ENCODE data around the gene ABCB8. TPM values are rescaled to one million over a fixed set of nuclear protein-coding genes. Genes with fewer than 3 reads are reported as not detected.
A peak's percentile ranks its signal among the peaks of the same experiment; 100 is the strongest.
"Not testable (repeated sequence)": the region's sequence is repeated elsewhere in the genome, so short reads cannot be mapped to it uniquely, and the experiment has no call there.

ABCB8 gene
- total and polyA plus RNA-seq, 2 experiments from 2014 or later, result 29.6 to 31.6 TPM

GRCh38 chr7:151039850-151040548 lies 11.7 kb downstream of the ABCB8 start:
- Histone ChIP-seq H3K4me1 (ENCODE audit: insufficient read depth) (peaks cover 18% of the 10 kb centered on the region), H3K9me2 (ENCODE audit: insufficient read depth) (no peaks in the 10 kb centered on the region), H4K20me1 (ENCODE audit: insufficient read depth) (no peaks in the 10 kb centered on the region), H3K9ac (peak overlapping the region; percentile 81), H3K9me3 (ENCODE audit: low read depth) (no peaks in the 10 kb centered on the region), H3F3A (ENCODE audit: insufficient read depth) (peaks cover 12% of the 10 kb centered on the region), H3K79me2 (ENCODE audit: insufficient read depth) (no peaks in the 10 kb centered on the region), H3K4me3 (no peak overlapping the region), H3K27ac (peak overlapping the region; percentile 94), H3K27me3 (replicated peaks; ENCODE audit: insufficient read depth) (no peaks in the 10 kb centered on the region), H3K36me3 (ENCODE audit: low read depth) (no peaks in the 10 kb centered on the region), H2AFZ (no peak overlapping the region), H3K4me2 (ENCODE audit: unreplicated experiment) (peak overlapping the region; percentile 16)
- in situ Hi-C loops (cut with MboI), result no loop called here
- no peak for DNase-seq
- TF ChIP-seq EZH2phosphoT487 (IDR thresholded peaks at IDR 0.05; ENCODE audit: insufficient read depth, low read depth) (no peak), EZH2 (IDR thresholded peaks at IDR 0.05; ENCODE audit: insufficient read depth, poor library complexity, severe bottlenecking) (no peak)
- 76 to 79% methylated on average over 17 to 18 of the region's 18 CpGs for WGBS, 2 experiments (ENCODE audit: low coverage in 1 of 2, low lambda C conversion rate in 2 of 2, missing lambda C conversion rate in 2 of 2)

- no peak for TF ChIP-seq EZH2phosphoT487 (IDR thresholded peaks at IDR 0.05; ENCODE audit: insufficient read depth, low read depth)
- TF ChIP-seq EZH2 (IDR thresholded peaks at IDR 0.05; ENCODE audit: insufficient read depth, poor library complexity, severe bottlenecking), result no peak
- H3K27ac ChIP-seq, result no peak overlapping the region
- H3F3A ChIP-seq (ENCODE audit: insufficient read depth), result peaks cover 12% of the 10 kb centered on the region
- H3K9me2 ChIP-seq (ENCODE audit: insufficient read depth), result no peaks in the 10 kb centered on the region
- peaks cover 18% of the 10 kb centered on the region for H3K4me1 ChIP-seq (ENCODE audit: insufficient read depth)
- no peak for DNase-seq
- H3K27me3 ChIP-seq (replicated peaks; ENCODE audit: insufficient read depth), result no peaks in the 10 kb centered on the region
- no peak overlapping the region for H2AFZ ChIP-seq
- H4K20me1 ChIP-seq (ENCODE audit: insufficient read depth), result no peaks in the 10 kb centered on the region
- H3K4me2 ChIP-seq (ENCODE audit: unreplicated experiment), result no peak overlapping the region
- WGBS, 2 experiments (ENCODE audit: low coverage in 1 of 2, low lambda C conversion rate in 2 of 2, missing lambda C conversion rate in 2 of 2), result 94 to 97% methylated on average over 30 of the region's 30 CpGs
- H3K4me3 ChIP-seq, result no peak overlapping the region
- H3K79me2 ChIP-seq (ENCODE audit: insufficient read depth), result no peaks in the 10 kb centered on the region
- no peaks in the 10 kb centered on the region for H3K9me3 ChIP-seq (ENCODE audit: low read depth)
- no peaks in the 10 kb centered on the region for H3K36me3 ChIP-seq (ENCODE audit: low read depth)
- H3K9ac ChIP-seq, result no peak overlapping the region
- in situ Hi-C loops (cut with MboI), result no loop called here
Observed at GRCh38 chr7:151040616-151041375, 12.5 kb downstream of the ABCB8 start.

- DNase-seq; H3K27ac ChIP-seq; H3K9me3 ChIP-seq (ENCODE audit: low read depth); H3K4me3 ChIP-seq; H3K4me2 ChIP-seq (ENCODE audit: unreplicated experiment); H3K36me3 ChIP-seq (ENCODE audit: low read depth); in situ Hi-C loops (cut with MboI); H4K20me1 ChIP-seq (ENCODE audit: insufficient read depth); H2AFZ ChIP-seq; H3K79me2 ChIP-seq (ENCODE audit: insufficient read depth); H3K9ac ChIP-seq; H3K9me2 ChIP-seq (ENCODE audit: insufficient read depth); H3K27me3 ChIP-seq (replicated peaks; ENCODE audit: insufficient read depth): not testable (repeated sequence)
- peaks cover 22% of the 10 kb centered on the region for H3K4me1 ChIP-seq (ENCODE audit: insufficient read depth)
- WGBS, 2 experiments (ENCODE audit: low coverage in 1 of 2, low lambda C conversion rate in 2 of 2, missing lambda C conversion rate in 2 of 2), result 84% methylated on average over 10 of the region's 10 CpGs; no CpG with 5 or more reads in 1 of the 2 experiments
- H3F3A ChIP-seq (ENCODE audit: insufficient read depth), result peaks cover 18% of the 10 kb centered on the region
Observed at GRCh38 chr7:151043449-151043848, 15.2 kb downstream of the ABCB8 start.

DNA sequence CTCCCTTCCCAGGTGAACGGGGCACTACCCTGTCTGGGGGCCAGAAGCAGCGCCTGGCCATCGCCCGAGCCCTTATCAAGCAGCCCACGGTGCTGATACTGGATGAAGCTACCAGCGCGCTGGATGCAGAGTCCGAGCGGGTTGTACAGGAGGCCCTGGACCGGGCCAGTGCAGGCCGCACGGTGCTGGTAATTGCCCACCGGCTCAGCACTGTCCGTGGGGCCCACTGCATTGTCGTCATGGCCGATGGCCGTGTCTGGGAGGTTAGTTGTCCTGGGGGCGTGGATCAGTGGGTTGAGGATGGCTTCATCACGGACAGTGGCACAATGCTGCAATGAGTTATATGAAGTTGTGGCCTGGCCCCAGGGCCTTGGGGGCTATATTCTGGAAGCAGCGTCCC lies 15.7 kb downstream of the ABCB8 start:
- Histone ChIP-seq H3K9me2 (ENCODE audit: insufficient read depth) (no peaks in the 10 kb centered on the region), H3K36me3 (ENCODE audit: low read depth) (no peaks in the 10 kb centered on the region), H3K27ac (no peak overlapping the region), H3K27me3 (replicated peaks; ENCODE audit: insufficient read depth) (no peaks in the 10 kb centered on the region), H3K79me2 (ENCODE audit: insufficient read depth) (no peaks in the 10 kb centered on the region), H3K4me2 (ENCODE audit: unreplicated experiment) (no peak overlapping the region), H3K4me3 (no peak overlapping the region), H3K9ac (no peak overlapping the region), H2AFZ (no peak overlapping the region), H3K9me3 (ENCODE audit: low read depth) (no peaks in the 10 kb centered on the region), H3F3A (ENCODE audit: insufficient read depth) (peaks cover 13% of the 10 kb centered on the region), H3K4me1 (ENCODE audit: insufficient read depth) (peaks cover 17% of the 10 kb centered on the region), H4K20me1 (ENCODE audit: insufficient read depth) (no peaks in the 10 kb centered on the region)
- in situ Hi-C loops (cut with MboI), result no loop called here
- no peak for DNase-seq
- WGBS, 2 experiments (ENCODE audit: low coverage in 1 of 2, low lambda C conversion rate in 2 of 2, missing lambda C conversion rate in 2 of 2), result 94 to 95% methylated on average over 20 of the region's 20 CpGs
- TF ChIP-seq EZH2phosphoT487 (IDR thresholded peaks at IDR 0.05; ENCODE audit: insufficient read depth, low read depth), result no peak
- no peak for TF ChIP-seq EZH2 (IDR thresholded peaks at IDR 0.05; ENCODE audit: insufficient read depth, poor library complexity, severe bottlenecking)
